HEK293 (cell line): ENCODE results near the gene TDRD3.

Experiments used
- CTCF ChIA-PET: fragments of 350-600 bp; formaldehyde crosslinking; extraction: SDS; loops from one replicate; lab custom pipeline; 2021; ENCODE audit warnings: antibody characterized with exemption; lab: Yijun Ruan, JAX
- POLR2A ChIA-PET: fragments of 300-600 bp; formaldehyde crosslinking; extraction: SDS; loops from one replicate; lab custom pipeline; 2020; ENCODE audit warnings: antibody characterized with exemption, inconsistent platforms; lab: Yijun Ruan, JAX
- H3K27ac ChIP-seq: fragments of 200-500 bp; sonication (Bioruptor generic); 2 replicates; pipeline ENCODE4 v1.5.1; 2014; ENCODE audit warnings: low read depth, low read length, control low read depth, inconsistent platforms; ENCODE audit errors: extremely low read depth
- H3K36me3 ChIP-seq, 2 experiments: fragments of 200-500 bp in 1 of 2; sonication (Bioruptor generic) in 1 of 2; 1 replicate in 1 of 2; 2 replicates in 1 of 2; pipeline ENCODE4 v1.5.1; 2014 to 2017; ENCODE audit warnings: inconsistent platforms in 2 of 2, low read length in 2 of 2; ENCODE audit not compliant: control insufficient read depth in 2 of 2, insufficient read depth in 1 of 2
- H3K4me1 ChIP-seq: fragments of 200-500 bp; sonication (Bioruptor generic); 2 replicates; pipeline ENCODE4 v1.5.1; 2014; ENCODE audit warnings: mild to moderate bottlenecking, low read length, inconsistent platforms; ENCODE audit not compliant: control insufficient read depth, insufficient read depth
- H3K4me3 ChIP-seq: 2 replicates; pipeline ENCODE4 v1.5.1; 2011; ENCODE audit warnings: low read depth, mild to moderate bottlenecking, control low read depth, low read length, moderate library complexity
- H3K9me3 ChIP-seq: fragments of 200-500 bp; sonication (Bioruptor generic); 2 replicates; pipeline ENCODE4 v1.5.1; 2014; ENCODE audit warnings: low read depth, low read length, inconsistent platforms; ENCODE audit not compliant: control insufficient read depth, insufficient read depth
- AEBP2 ChIP-seq: fragments of 450-650 bp; formaldehyde crosslinking; IDR thresholded peaks from 2 replicates; pipeline ENCODE4 v1.5.1; 2016; ENCODE audit warnings: missing biosample characterization, missing genetic modification characterization, borderline replicate concordance
- HOXD13 ChIP-seq: sonication (generic); formaldehyde crosslinking; IDR thresholded peaks from 2 replicates; pipeline ENCODE4 v1.8.0; 2022; ENCODE audit warnings: missing genetic modification reagents, borderline replicate concordance
- MZF1 ChIP-seq: fragments of 450-650 bp; formaldehyde crosslinking; IDR thresholded peaks from 2 replicates; pipeline ENCODE4 v1.5.1; 2017; ENCODE audit warnings: missing biosample characterization, missing genetic modification characterization, borderline replicate concordance
- OSR2 ChIP-seq: fragments of 450-650 bp; formaldehyde crosslinking; IDR thresholded peaks from 2 replicates; pipeline ENCODE4 v1.5.1; 2016; ENCODE audit warnings: missing biosample characterization, missing genetic modification characterization
- PRDM4 ChIP-seq: fragments of 450-650 bp; formaldehyde crosslinking; IDR thresholded peaks from 2 replicates; pipeline ENCODE4 v1.5.1; 2017; ENCODE audit warnings: missing biosample characterization, missing genetic modification characterization
- SETDB1 ChIP-seq: IDR thresholded peaks from one replicate; pipeline ENCODE4 v1.6.1; 2017; ENCODE audit warnings: mild to moderate bottlenecking, low read length, moderate library complexity, mixed read lengths; ENCODE audit not compliant: insufficient read length
- ZFHX2 ChIP-seq: fragments of 450-650 bp; formaldehyde crosslinking; conservative IDR thresholded peaks from 2 replicates; pipeline ENCODE4 v1.5.1; 2016; ENCODE audit warnings: missing biosample characterization, missing genetic modification characterization
- ZNF10 ChIP-seq: fragments of 450-650 bp; formaldehyde crosslinking; IDR thresholded peaks from 2 replicates; pipeline ENCODE4 v1.5.1; 2017; ENCODE audit warnings: missing biosample characterization, missing genetic modification characterization
- ZNF133 ChIP-seq: fragments of 450-650 bp; formaldehyde crosslinking; IDR thresholded peaks from 2 replicates; pipeline ENCODE4 v1.5.1; 2016; ENCODE audit warnings: missing biosample characterization, missing genetic modification characterization
- ZNF146 ChIP-seq: fragments of 450-650 bp; formaldehyde crosslinking; IDR thresholded peaks from 2 replicates; pipeline ENCODE4 v1.5.1; 2016; ENCODE audit warnings: missing biosample characterization, missing genetic modification characterization
- ZNF155 ChIP-seq: fragments of 450-650 bp; formaldehyde crosslinking; IDR thresholded peaks from 2 replicates; pipeline ENCODE4 v1.5.1; 2016; ENCODE audit warnings: missing biosample characterization, missing genetic modification characterization
- ZNF169 ChIP-seq: fragments of 450-650 bp; formaldehyde crosslinking; IDR thresholded peaks from 2 replicates; pipeline ENCODE4 v1.5.1; 2016; ENCODE audit warnings: missing biosample characterization, missing genetic modification characterization
- ZNF221 ChIP-seq: fragments of 450-650 bp; formaldehyde crosslinking; IDR thresholded peaks from 2 replicates; pipeline ENCODE4 v1.5.1; 2017; ENCODE audit warnings: missing biosample characterization, missing genetic modification characterization, borderline replicate concordance
- ZNF292 ChIP-seq: fragments of 450-650 bp; formaldehyde crosslinking; IDR thresholded peaks from 2 replicates; pipeline ENCODE4 v1.5.1; 2016; ENCODE audit warnings: low read depth, missing biosample characterization, missing genetic modification characterization, borderline replicate concordance
- ZNF394 ChIP-seq: fragments of 450-650 bp; formaldehyde crosslinking; IDR thresholded peaks from 2 replicates; pipeline ENCODE4 v1.5.1; 2016; ENCODE audit warnings: missing biosample characterization, missing genetic modification characterization, mild to moderate bottlenecking, moderate library complexity, borderline replicate concordance
- ZNF398 ChIP-seq: fragments of 450-650 bp; formaldehyde crosslinking; IDR thresholded peaks from 2 replicates; pipeline ENCODE4 v1.5.1; 2017; ENCODE audit warnings: missing biosample characterization, missing genetic modification characterization
- ZNF423 ChIP-seq: fragments of 450-650 bp; formaldehyde crosslinking; IDR thresholded peaks from 2 replicates; pipeline ENCODE4 v1.5.1; 2016; ENCODE audit warnings: missing biosample characterization, missing genetic modification characterization
- ZNF449 ChIP-seq: fragments of 450-650 bp; formaldehyde crosslinking; IDR thresholded peaks from 2 replicates; pipeline ENCODE4 v1.5.1; 2017; ENCODE audit warnings: missing biosample characterization, mild to moderate bottlenecking, missing genetic modification characterization, moderate library complexity
- ZNF473 ChIP-seq: fragments of 450-650 bp; formaldehyde crosslinking; IDR thresholded peaks from 2 replicates; pipeline ENCODE4 v1.5.1; 2017; ENCODE audit warnings: missing biosample characterization, missing genetic modification characterization
- ZNF48 ChIP-seq: fragments of 450-650 bp; formaldehyde crosslinking; IDR thresholded peaks from 2 replicates; pipeline ENCODE4 v1.5.1; 2016; ENCODE audit warnings: missing biosample characterization, missing genetic modification characterization
- ZNF555 ChIP-seq: fragments of 450-650 bp; formaldehyde crosslinking; conservative IDR thresholded peaks from 2 replicates; pipeline ENCODE4 v1.5.1; 2017; ENCODE audit warnings: missing biosample characterization, mild to moderate bottlenecking, missing genetic modification characterization, inconsistent platforms
- ZNF645 ChIP-seq: fragments of 450-650 bp; formaldehyde crosslinking; IDR thresholded peaks from 2 replicates; pipeline ENCODE4; 2016; ENCODE audit warnings: missing biosample characterization, missing genetic modification characterization
- ZNF747 ChIP-seq: fragments of 450-650 bp; formaldehyde crosslinking; IDR thresholded peaks from 2 replicates; pipeline ENCODE4 v1.5.1; 2016; ENCODE audit warnings: missing biosample characterization, missing genetic modification characterization
- ZNF830 ChIP-seq: fragments of 450-650 bp; IDR thresholded peaks from 2 replicates; pipeline ENCODE4 v1.5.0; 2018; ENCODE audit warnings: missing biosample characterization, missing genetic modification characterization, low read depth, mild to moderate bottlenecking, moderate library complexity

TDRD3 gene

GRCh38 chr13:60540276-60540675 is 143.3 kb downstream of the TDRD3 start:
- no peaks in the 10 kb centered on the region for H3K4me1 ChIP-seq
- H3K4me3 ChIP-seq: no peak overlapping the region
- H3K9me3 ChIP-seq: no peaks in the 10 kb centered on the region
- H3K36me3 ChIP-seq: no peaks in the 10 kb centered on the region
- POLR2A ChIA-PET: no interaction called here
- TF ChIP-seq ZFHX2 (tag by site-specific recombination) (no peak), HOXD13 (no peak), ZNF146 (tag by site-specific recombination) (no peak), ZNF645 (tag by site-specific recombination) (no peak), PRDM4 (tag by site-specific recombination) (no peak), ZNF221 (no peak), ZNF133 (no peak)
- CTCF ChIA-PET: no interaction called here
- H3K27ac ChIP-seq: no peak overlapping the region

GRCh38 chr13:60562096-60562780 is 165.2 kb downstream of the TDRD3 start:
- H3K4me1 ChIP-seq: no peaks in the 10 kb centered on the region
- ChIA-PET CTCF (interaction anchor here (0.6 kb wide), 1 partner anchor 54 kb away, joined by 3 read pairs; no protein-coding TSS in a partner anchor), POLR2A (no interaction called here)
- no peaks in the 10 kb centered on the region for H3K9me3 ChIP-seq
- H3K36me3 ChIP-seq: no peaks in the 10 kb centered on the region
- no peak overlapping the region for H3K27ac ChIP-seq
- no peak overlapping the region for H3K4me3 ChIP-seq
- no peak for TF ChIP-seq ZNF449 (tag by site-specific recombination)
- TF ChIP-seq MZF1 (tag by site-specific recombination): no peak
- no peak for TF ChIP-seq ZNF292 (tag by site-specific recombination)
- TF ChIP-seq ZNF394 (tag by site-specific recombination): no peak
- TF ChIP-seq ZNF747 (tag by site-specific recombination): no peak
- TF ChIP-seq ZNF48 (tag by site-specific recombination): no peak
- TF ChIP-seq ZNF423 (tag by site-specific recombination): no peak
- no peak for TF ChIP-seq ZNF555 (tag by site-specific recombination)

GRCh38 chr13:60571571-60571970 is 174.6 kb downstream of the TDRD3 start:
- Histone ChIP-seq H3K4me3 (no peak overlapping the region), H3K9me3 (no peaks in the 10 kb centered on the region), H3K27ac (no peak overlapping the region), H3K36me3 (peaks cover 0 to 2% of the 10 kb centered on the region in 2 experiments; a peak in 1 of 3 replicates), H3K4me1 (no peaks in the 10 kb centered on the region)
- ChIA-PET POLR2A (no interaction called here), CTCF (no interaction called here)
- no peak for TF ChIP-seq ZNF830 (tag by site-specific recombination)
- TF ChIP-seq AEBP2 (tag by site-specific recombination): no peak
- TF ChIP-seq ZNF398 (tag by site-specific recombination): no peak
- no peak for TF ChIP-seq SETDB1
- no peak for TF ChIP-seq ZNF10 (tag by site-specific recombination)
- TF ChIP-seq OSR2 (tag by site-specific recombination): no peak
- TF ChIP-seq ZNF473 (tag by site-specific recombination): no peak
- TF ChIP-seq ZNF169: no peak
- TF ChIP-seq ZNF155: no peak
- no peak for TF ChIP-seq ZNF146 (tag by site-specific recombination)
